Nephron progenitor cell (in vitro differentiated cells): ENCODE data around the gene OR2S2.
"Not testable (repeated sequence)": the region's sequence is repeated elsewhere in the genome, so short reads cannot be mapped to it uniquely, and the experiment has no call there.

Experiments
- DNase-seq: peaks from one replicate; pipeline ENCODE4 v3.0.0; 2021
- H3K27ac Mint-ChIP-seq: 2 replicates; pipeline ENCODE4 v1.8.0; 2021; ENCODE audit warnings: mild to moderate bottlenecking, moderate library complexity, mixed read lengths
- H3K27me3 Mint-ChIP-seq: 2 replicates; pipeline ENCODE4 v1.8.0; 2021; ENCODE audit warnings: mild to moderate bottlenecking, low read depth, mixed read lengths; ENCODE audit not compliant: poor library complexity
- H3K36me3 Mint-ChIP-seq: 2 replicates; pipeline ENCODE4 v1.8.0; 2021; ENCODE audit warnings: low read depth, mixed read lengths
- H3K4me1 Mint-ChIP-seq: 2 replicates; pipeline ENCODE4 v1.8.0; 2021; ENCODE audit warnings: mixed read lengths
- H3K4me3 Mint-ChIP-seq: 2 replicates; pipeline ENCODE4 v1.8.0; 2021; ENCODE audit warnings: mild to moderate bottlenecking, moderate library complexity, mixed read lengths
- H3K9me3 Mint-ChIP-seq: 2 replicates; pipeline ENCODE4 v1.8.0; 2021; ENCODE audit warnings: mild to moderate bottlenecking, moderate library complexity, mixed read lengths
- TF ChIP-seq, protein P1 (sequence below): fragments of 200-600 bp; sonication (generic); IDR thresholded peaks from 2 replicates; pipeline ENCODE4 v1.5.0; 2021; ENCODE audit warnings: antibody characterized with exemption

The OR2S2 gene

DNA sequence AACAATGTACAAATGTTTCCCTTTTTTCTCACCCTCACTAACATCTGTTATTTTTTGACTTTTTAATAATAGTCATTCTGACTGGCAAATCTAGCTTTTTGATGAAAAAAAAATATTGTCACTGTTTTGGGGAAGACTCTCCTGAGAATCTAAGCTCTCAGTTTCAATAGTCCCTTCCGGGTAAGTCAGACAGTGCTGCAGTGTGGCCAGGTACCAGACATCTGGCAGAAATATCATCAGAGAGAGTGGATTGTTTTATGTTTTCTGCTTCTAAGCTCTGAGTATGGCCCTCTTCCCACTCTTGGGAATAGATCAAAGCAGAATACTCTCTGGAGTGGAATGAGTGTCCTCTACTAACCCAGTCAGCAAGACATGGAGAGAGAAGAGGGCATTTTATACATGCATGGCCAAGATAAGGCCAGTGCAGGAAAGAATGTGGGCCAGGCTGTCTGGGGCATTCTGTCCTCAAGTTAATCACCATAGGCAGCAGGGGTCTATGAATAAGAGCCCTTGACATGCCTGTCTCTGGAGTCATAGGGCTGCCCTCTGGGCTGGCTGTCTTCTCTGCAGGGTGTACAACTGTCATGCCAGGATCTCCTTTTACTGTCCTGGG is 38.5 kb upstream of the OR2S2 start:
- H3K27ac Mint-ChIP-seq = no peak overlapping the region
- no peak overlapping the region for H3K4me3 Mint-ChIP-seq
- DNase-seq = no peak
- peaks cover 5% of the 10 kb centered on the region for H3K36me3 Mint-ChIP-seq
- TF ChIP-seq, protein P1, sequence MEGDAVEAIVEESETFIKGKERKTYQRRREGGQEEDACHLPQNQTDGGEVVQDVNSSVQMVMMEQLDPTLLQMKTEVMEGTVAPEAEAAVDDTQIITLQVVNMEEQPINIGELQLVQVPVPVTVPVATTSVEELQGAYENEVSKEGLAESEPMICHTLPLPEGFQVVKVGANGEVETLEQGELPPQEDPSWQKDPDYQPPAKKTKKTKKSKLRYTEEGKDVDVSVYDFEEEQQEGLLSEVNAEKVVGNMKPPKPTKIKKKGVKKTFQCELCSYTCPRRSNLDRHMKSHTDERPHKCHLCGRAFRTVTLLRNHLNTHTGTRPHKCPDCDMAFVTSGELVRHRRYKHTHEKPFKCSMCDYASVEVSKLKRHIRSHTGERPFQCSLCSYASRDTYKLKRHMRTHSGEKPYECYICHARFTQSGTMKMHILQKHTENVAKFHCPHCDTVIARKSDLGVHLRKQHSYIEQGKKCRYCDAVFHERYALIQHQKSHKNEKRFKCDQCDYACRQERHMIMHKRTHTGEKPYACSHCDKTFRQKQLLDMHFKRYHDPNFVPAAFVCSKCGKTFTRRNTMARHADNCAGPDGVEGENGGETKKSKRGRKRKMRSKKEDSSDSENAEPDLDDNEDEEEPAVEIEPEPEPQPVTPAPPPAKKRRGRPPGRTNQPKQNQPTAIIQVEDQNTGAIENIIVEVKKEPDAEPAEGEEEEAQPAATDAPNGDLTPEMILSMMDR = no peak
- H3K27me3 Mint-ChIP-seq = peaks cover 43% of the 10 kb centered on the region
- no peaks in the 10 kb centered on the region for H3K4me1 Mint-ChIP-seq
- peaks cover 19% of the 10 kb centered on the region for H3K9me3 Mint-ChIP-seq

DNA sequence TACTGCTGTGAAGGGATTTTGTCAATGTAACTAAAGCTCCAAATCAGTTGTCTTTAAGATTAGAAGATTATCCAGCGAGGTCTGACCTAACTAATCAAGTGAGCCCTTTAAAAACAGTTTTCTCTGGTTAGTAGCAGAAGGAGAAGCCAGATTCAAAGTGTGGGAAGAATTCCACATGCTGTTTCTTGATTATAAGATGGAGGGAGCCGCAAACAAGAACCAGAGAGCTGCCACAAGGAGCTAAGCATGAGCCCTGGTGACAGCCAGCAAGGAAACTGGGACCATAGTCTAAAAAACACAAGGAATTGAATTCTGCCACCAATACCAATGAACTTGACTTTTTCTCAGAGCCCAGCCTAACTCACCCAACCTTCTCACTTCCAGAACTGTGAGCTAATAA is 37.0 kb upstream of the OR2S2 start:
- no peak for DNase-seq
- Mint-ChIP-seq H3K9me3 (peaks cover 19% of the 10 kb centered on the region), H3K27ac (no peak overlapping the region), H3K27me3 (peaks cover 39% of the 10 kb centered on the region), H3K4me3 (no peak overlapping the region), H3K36me3 (peaks cover 5% of the 10 kb centered on the region), H3K4me1 (no peaks in the 10 kb centered on the region)
- TF ChIP-seq, protein P1 = no peak

DNA sequence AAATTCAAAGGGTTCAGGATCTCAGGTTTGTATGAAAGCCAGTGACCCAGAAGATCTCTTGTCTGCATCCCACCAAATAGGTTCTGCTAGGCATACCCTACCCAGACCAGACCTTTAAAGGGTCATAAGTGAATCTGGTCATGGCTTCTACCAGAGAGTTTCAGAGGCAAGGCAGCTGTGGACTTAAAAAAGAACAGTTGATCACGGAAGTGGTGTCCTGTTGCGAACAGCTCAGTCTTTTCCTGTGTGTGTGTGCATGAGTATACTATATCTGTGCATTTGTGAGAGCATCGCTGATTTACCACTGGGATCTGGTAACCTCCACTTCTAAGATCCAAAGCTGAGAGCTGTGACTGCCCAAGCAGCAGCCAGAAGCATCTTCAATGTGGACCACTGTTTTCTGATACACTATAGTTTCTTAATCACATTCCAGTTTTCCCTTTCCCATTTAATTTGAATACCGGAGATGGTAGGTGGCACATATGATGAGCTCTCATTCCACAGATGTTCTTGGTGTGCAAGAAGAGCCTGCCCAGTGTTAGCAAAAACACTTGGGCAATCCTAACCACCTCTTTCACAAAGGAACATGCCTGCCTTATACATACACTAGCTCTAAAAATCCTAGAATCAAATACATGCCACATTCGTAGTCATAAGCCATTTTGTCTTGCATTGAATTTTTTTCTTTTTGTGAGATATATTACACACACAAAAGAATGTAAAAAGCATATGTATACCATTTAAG is 36.2 kb upstream of the OR2S2 start:
- peaks cover 19% of the 10 kb centered on the region for H3K9me3 Mint-ChIP-seq
- no peaks in the 10 kb centered on the region for H3K4me1 Mint-ChIP-seq
- no peak for DNase-seq
- no peak overlapping the region for H3K27ac Mint-ChIP-seq
- peaks cover 5% of the 10 kb centered on the region for H3K36me3 Mint-ChIP-seq
- H3K4me3 Mint-ChIP-seq = no peak overlapping the region
- TF ChIP-seq, protein P1 = no peak
- peaks cover 41% of the 10 kb centered on the region for H3K27me3 Mint-ChIP-seq

DNA sequence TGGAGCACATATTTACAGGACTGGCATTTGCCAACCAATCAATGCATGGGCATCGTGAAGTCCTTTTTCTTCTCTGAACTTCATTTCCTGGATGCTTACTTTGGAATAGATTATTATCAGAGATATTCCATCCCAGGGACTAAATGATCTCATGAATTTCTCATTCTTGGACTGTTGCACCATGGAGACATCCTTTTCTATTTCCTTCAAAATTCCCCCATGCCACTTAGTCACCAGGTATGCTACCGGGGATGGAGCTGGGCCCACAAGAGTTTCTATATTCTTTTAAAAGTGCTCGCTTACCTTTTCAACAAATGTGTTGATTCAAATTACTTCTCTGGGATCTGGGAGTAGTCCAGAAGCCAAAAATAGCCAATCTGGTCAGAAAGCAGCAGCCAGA is 35.2 kb upstream of the OR2S2 start:
- not testable (repeated sequence) for H3K36me3 Mint-ChIP-seq, H3K4me1 Mint-ChIP-seq, DNase-seq, H3K4me3 Mint-ChIP-seq, H3K27ac Mint-ChIP-seq
- H3K9me3 Mint-ChIP-seq = peaks cover 10% of the 10 kb centered on the region
- peaks cover 38% of the 10 kb centered on the region for H3K27me3 Mint-ChIP-seq

DNA sequence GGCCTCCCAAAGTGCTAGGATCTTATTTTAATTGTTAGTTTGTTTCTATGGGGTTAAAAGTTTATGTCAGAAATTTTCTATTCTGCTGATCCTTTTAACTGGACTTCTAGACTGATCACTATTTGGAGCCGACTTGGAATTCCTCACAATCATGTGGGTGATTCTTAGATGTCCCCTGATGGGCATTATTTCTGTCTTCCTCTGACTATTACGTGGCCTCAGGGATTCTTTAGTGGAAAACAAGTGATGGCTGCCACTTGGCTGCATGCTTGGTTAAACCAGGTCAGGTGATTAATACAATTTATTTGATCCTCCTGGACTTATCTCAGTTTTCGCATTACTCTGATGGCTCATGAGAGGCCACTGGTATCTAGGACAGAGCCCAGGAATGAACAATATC is 32.2 kb upstream of the OR2S2 start:
- no peak for DNase-seq
- H3K36me3 Mint-ChIP-seq = no peaks in the 10 kb centered on the region
- TF ChIP-seq, protein P1 = no peak
- no peaks in the 10 kb centered on the region for H3K4me1 Mint-ChIP-seq
- H3K27me3 Mint-ChIP-seq = peaks cover 36% of the 10 kb centered on the region
- H3K9me3 Mint-ChIP-seq = no peaks in the 10 kb centered on the region
- H3K27ac Mint-ChIP-seq = no peak overlapping the region
- H3K4me3 Mint-ChIP-seq = no peak overlapping the region

DNA sequence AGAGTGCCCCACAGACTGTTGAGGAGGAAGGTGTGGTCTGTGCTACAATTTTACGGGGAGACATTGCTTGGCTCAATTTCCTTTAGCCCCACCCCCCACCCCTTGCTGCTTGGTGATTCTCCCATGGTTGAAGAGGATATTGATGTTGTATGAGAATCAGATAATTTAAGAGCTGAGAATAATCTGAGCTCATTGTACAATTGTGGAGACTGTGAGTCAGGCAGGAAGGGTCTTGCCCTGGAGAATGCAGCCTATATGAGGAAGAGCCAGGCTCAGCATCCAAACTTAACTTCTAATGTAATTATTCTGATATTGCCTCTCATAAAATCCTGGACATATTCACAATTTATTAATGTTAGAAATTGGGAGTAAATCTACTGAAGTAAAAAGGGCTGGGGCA is 26.1 kb upstream of the OR2S2 start:
- H3K4me3 Mint-ChIP-seq = no peak overlapping the region
- TF ChIP-seq, protein P1 = no peak
- no peak overlapping the region for H3K27ac Mint-ChIP-seq
- H3K27me3 Mint-ChIP-seq = peaks cover 16% of the 10 kb centered on the region
- no peaks in the 10 kb centered on the region for H3K9me3 Mint-ChIP-seq
- no peak for DNase-seq
- peaks cover 11% of the 10 kb centered on the region for H3K4me1 Mint-ChIP-seq
- no peaks in the 10 kb centered on the region for H3K36me3 Mint-ChIP-seq
